Esophagus muscularis mucosa (tissue), 4 donors: Measurements from ENCODE around the gene GBF1. TPM values are rescaled to one million over a fixed set of nuclear protein-coding genes. Genes with fewer than 3 reads are reported as not detected.

Experiments
- DNase-seq: peaks from one replicate; pipeline ENCODE4 v3.0.0-alpha.2; 2017; ENCODE audit errors: extremely low spot score
- H3K27ac ChIP-seq, 4 donors: fragments of 200-600 bp; sonication (generic); replicated peaks in 1 of 4; 1 replicate in 3 of 4; 2 replicates in 1 of 4; pipeline ENCODE4 v1.5.1; 2016 to 2019; ENCODE audit warnings: mild to moderate bottlenecking in 1 of 4
- H3K27me3 ChIP-seq, 4 donors: fragments of 200-600 bp; sonication (generic); one replicate each; pipeline versions ENCODE4 v1.5.1 to v1.6.0; 2016 to 2019
- H3K36me3 ChIP-seq, 4 donors: fragments of 200-600 bp; sonication (generic); one replicate each; pipeline ENCODE4 v1.5.1; 2016 to 2019
- H3K4me1 ChIP-seq, 4 donors: fragments of 200-600 bp; sonication (generic); one replicate each; pipeline ENCODE4 v1.5.1; 2016 to 2019
- H3K4me3 ChIP-seq, 4 donors: fragments of 200-600 bp; sonication (generic); 1 replicate in 2 of 4; 2 replicates in 2 of 4; pipeline ENCODE4 v1.5.1; 2016 to 2019; ENCODE audit warnings: mild to moderate bottlenecking in 4 of 4, moderate library complexity in 1 of 4
- H3K9me3 ChIP-seq, 4 donors: fragments of 200-600 bp; sonication (generic); 1 replicate in 3 of 4; 2 replicates in 1 of 4; pipeline ENCODE4 v1.5.1; 2016 to 2019
- CTCF ChIP-seq, 3 experiments: fragments of 200-600 bp in 2 of 3; fragments of 450-650 bp in 1 of 3; sonication (generic) in 2 of 3; IDR thresholded peaks; one replicate each; pipeline ENCODE4 v1.5.1; 2017 to 2019; ENCODE audit warnings: antibody characterized with exemption in 3 of 3, mild to moderate bottlenecking in 2 of 3, moderate library complexity in 1 of 3
- EP300 ChIP-seq: sonication (generic); formaldehyde crosslinking; IDR thresholded peaks from one replicate; pipeline ENCODE4 v1.6.1; 2017; ENCODE audit warnings: antibody characterized with exemption
- POLR2A ChIP-seq: fragments of 450-650 bp; IDR thresholded peaks from one replicate; pipeline ENCODE4 v1.6.1; 2017; ENCODE audit warnings: antibody characterized with exemption, moderate library complexity, mild to moderate bottlenecking, low read depth
- POLR2AphosphoS5 ChIP-seq, 2 donors: sonication (generic); formaldehyde crosslinking; IDR thresholded peaks; one replicate each; pipeline ENCODE4 v1.6.1; 2017; ENCODE audit warnings: antibody characterized with exemption in 2 of 2
- WGBS: methylation state at CpG from one replicate; pipeline ENCODE4 v1.1.5; 2018; 5-methylcytosine and 5-hydroxymethylcytosine counted together
- intact Hi-C: fragments of 100-400 bp; cut with DNase I; formaldehyde crosslinking; loops from one replicate; pipeline ENCODE4 v1.15.1; 2023
- total RNA-seq, 4 donors: library from RNA; depleted of rRNA; stranded (reverse); fragments of >200 nt; gene quantifications; one replicate each; pipeline versions ENCODE4 v1.1.0 to v1.2.1, GENCODE V29; 2016

GBF1 gene
- total RNA-seq, 4 donors from 2014 or later = 33.1 to 52.4 (median 40.0) TPM

- H3K9me3 ChIP-seq = no peaks in the 10 kb centered on the region
- no peak for TF ChIP-seq POLR2AphosphoS5 (IDR thresholded peaks at IDR 0.05)
- TF ChIP-seq EP300 = no peak
- no peak for TF ChIP-seq POLR2A
- no peak for TF ChIP-seq CTCF (IDR thresholded peaks at IDR 0.05)
- H3K27me3 ChIP-seq = peaks cover 0 to 100% (median 33%) of the 10 kb centered on the region in 4 donors
- 79% methylated on average over 7 of the region's 16 CpGs for WGBS
- H3K27ac ChIP-seq = no peak overlapping the region
- DNase-seq = no peak
- H3K4me3 ChIP-seq = no peak overlapping the region
- peaks cover 14 to 30% (median 26%) of the 10 kb centered on the region in 4 donors for H3K4me1 ChIP-seq
- no peaks in the 10 kb centered on the region for H3K36me3 ChIP-seq
- intact Hi-C loops = no loop called here
Observed at GRCh38 chr10:102413806-102414561, 168.7 kb downstream of the GBF1 start.

GRCh38 chr10:102414749-102415148, 169.4 kb downstream of the GBF1 start:
- TF ChIP-seq EP300 (no peak), POLR2AphosphoS5 (IDR thresholded peaks at IDR 0.05) (no peak), CTCF (IDR thresholded peaks at IDR 0.05) (no peak), POLR2A (no peak)
- Histone ChIP-seq H3K27ac (no peak overlapping the region), H3K4me3 (no peak overlapping the region), H3K4me1 (peaks cover 18 to 31% (median 26%) of the 10 kb centered on the region in 4 donors), H3K9me3 (no peaks in the 10 kb centered on the region), H3K27me3 (peaks cover 0 to 93% (median 33%) of the 10 kb centered on the region in 4 donors), H3K36me3 (no peaks in the 10 kb centered on the region)
- 42% methylated on average over 20 of the region's 20 CpGs for WGBS
- intact Hi-C loops = no loop called here
- DNase-seq = no peak

- Histone ChIP-seq H3K36me3 (no peaks in the 10 kb centered on the region), H3K9me3 (no peaks in the 10 kb centered on the region), H3K4me3 (no peak overlapping the region), H3K4me1 (peaks cover 17 to 23% (median 21%) of the 10 kb centered on the region in 4 donors), H3K27ac (no peak overlapping the region), H3K27me3 (peaks cover 0 to 77% (median 26%) of the 10 kb centered on the region in 4 donors)
- WGBS = 67% methylated on average over 9 of the region's 9 CpGs
- TF ChIP-seq POLR2AphosphoS5 (IDR thresholded peaks at IDR 0.05) (no peak), CTCF (IDR thresholded peaks at IDR 0.05) (no peak), POLR2A (no peak), EP300 (no peak)
- intact Hi-C loops = no loop called here
- DNase-seq = no peak
Observed at GRCh38 chr10:102416283-102416682, 171.0 kb downstream of the GBF1 start.

GRCh38 chr10:102416695-102417094, 171.4 kb downstream of the GBF1 start:
- Histone ChIP-seq H3K36me3 (no peaks in the 10 kb centered on the region), H3K27ac (no peak overlapping the region), H3K27me3 (peaks cover 0 to 73% (median 24%) of the 10 kb centered on the region in 4 donors), H3K4me3 (no peak overlapping the region), H3K9me3 (no peaks in the 10 kb centered on the region), H3K4me1 (peaks cover 17 to 25% (median 22%) of the 10 kb centered on the region in 4 donors)
- no peak for TF ChIP-seq CTCF (IDR thresholded peaks at IDR 0.05)
- no peak for TF ChIP-seq POLR2AphosphoS5 (IDR thresholded peaks at IDR 0.05)
- TF ChIP-seq POLR2A = no peak
- no peak for TF ChIP-seq EP300
- no peak for DNase-seq
- WGBS = 85% methylated on average over 20 of the region's 20 CpGs
- intact Hi-C loops = no loop called here
